Neutrophil (primary cell): Measurements from ENCODE around the gene MPP4.

Experiments
- H3K27ac ChIP-seq: fragments of 200-600 bp; sonication (generic); 2 replicates; pipeline ENCODE4 v1.5.1; 2016; ENCODE audit warnings: mild to moderate bottlenecking, moderate library complexity
- H3K27me3 ChIP-seq: fragments of 200-600 bp; sonication (generic); 2 replicates; pipeline ENCODE4 v1.6.0; 2016; ENCODE audit warnings: mild to moderate bottlenecking
- H3K36me3 ChIP-seq: fragments of 200-600 bp; sonication (generic); 2 replicates; pipeline ENCODE4 v1.5.1; 2017
- H3K4me1 ChIP-seq, 2 experiments: fragments of 200-600 bp in 1 of 2; sonication (generic) in 1 of 2; 1 replicate in 1 of 2; 2 replicates in 1 of 2; pipeline versions ENCODE4 v1.5.1 to v1.6.1; 2013 to 2016; ENCODE audit warnings: low read depth in 1 of 2, low read length in 1 of 2, mild to moderate bottlenecking in 1 of 2, moderate library complexity in 1 of 2; ENCODE audit not compliant: control insufficient read depth in 1 of 2, insufficient read depth in 1 of 2
- H3K4me3 ChIP-seq, 2 experiments: fragments of 200-600 bp in 1 of 2; sonication (generic) in 1 of 2; 1 replicate in 1 of 2; 2 replicates in 1 of 2; pipeline ENCODE4 v1.5.1; 2013 to 2016; ENCODE audit warnings: low read depth in 1 of 2, low read length in 1 of 2, mild to moderate bottlenecking in 1 of 2, moderate library complexity in 1 of 2
- H3K9me3 ChIP-seq: fragments of 200-600 bp; sonication (generic); 2 replicates; pipeline ENCODE4 v1.5.1; 2016
- CTCF ChIP-seq: fragments of 200-600 bp; sonication (generic); IDR thresholded peaks from 2 replicates; pipeline ENCODE4 v1.5.1; 2016; ENCODE audit warnings: antibody characterized with exemption

The MPP4 gene

GRCh38 chr2:201618744-201619662, 79.4 kb downstream of the MPP4 start:
- no peak overlapping the region for H3K27ac ChIP-seq
- H3K4me3 ChIP-seq = no peak overlapping the region
- no peak for TF ChIP-seq CTCF
- H3K27me3 ChIP-seq = no peaks in the 10 kb centered on the region
- no peaks in the 10 kb centered on the region for H3K4me1 ChIP-seq
- no peaks in the 10 kb centered on the region for H3K9me3 ChIP-seq
- no peaks in the 10 kb centered on the region for H3K36me3 ChIP-seq

DNA sequence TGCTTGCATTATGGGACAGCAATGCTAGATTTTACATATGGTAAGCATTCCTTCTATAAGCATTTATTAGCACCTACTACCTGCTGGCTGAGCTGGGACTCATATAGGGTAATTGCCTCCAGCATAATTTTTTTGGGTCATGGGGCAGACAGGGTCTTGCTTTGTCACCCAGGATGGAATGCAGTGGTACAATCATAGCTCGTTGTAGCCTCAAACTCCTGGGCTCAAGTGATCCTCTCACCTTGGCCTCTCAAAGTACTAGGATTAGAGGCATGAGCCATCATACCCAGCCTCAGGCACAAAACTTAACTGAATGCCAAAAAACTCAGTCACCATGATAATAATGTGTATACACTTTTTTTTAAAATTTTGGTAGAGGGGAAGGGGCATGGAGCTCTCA, 90.4 kb downstream of the MPP4 start:
- Histone ChIP-seq H3K36me3 (no peaks in the 10 kb centered on the region), H3K27me3 (no peaks in the 10 kb centered on the region), H3K9me3 (no peaks in the 10 kb centered on the region), H3K27ac (no peak overlapping the region), H3K4me3 (no peak overlapping the region), H3K4me1 (no peaks in the 10 kb centered on the region)
- no peak for TF ChIP-seq CTCF

- no peak for TF ChIP-seq CTCF
These were observed 90.9 kb downstream of the MPP4 start for GRCh38 chr2:201607568-201607967.

DNA sequence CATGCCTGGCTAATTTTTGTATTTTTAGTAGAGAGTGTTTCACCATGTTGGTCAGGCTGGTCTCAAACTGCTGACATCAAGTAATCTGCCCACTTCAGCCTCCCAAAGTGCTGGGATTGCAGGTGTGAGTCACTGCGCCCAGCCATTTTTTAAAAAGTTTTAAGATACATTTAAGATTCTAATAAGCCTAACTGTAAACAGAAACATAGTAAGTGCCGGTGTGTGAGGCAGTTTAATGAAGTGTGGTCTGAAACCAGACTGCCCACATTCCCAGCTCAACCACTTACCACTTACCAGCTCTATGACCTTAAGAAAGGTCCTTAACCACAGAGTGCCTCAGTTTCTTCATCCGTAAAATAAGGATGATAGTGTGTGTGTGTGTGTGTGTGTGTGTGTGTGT, 97.5 kb downstream of the MPP4 start:
- Histone ChIP-seq H3K36me3 (no peaks in the 10 kb centered on the region), H3K4me1 (no peaks in the 10 kb centered on the region), H3K27ac (no peak overlapping the region), H3K4me3 (no peak overlapping the region), H3K9me3 (no peaks in the 10 kb centered on the region), H3K27me3 (no peaks in the 10 kb centered on the region)
- no peak for TF ChIP-seq CTCF

More at GRCh38 chr2:201607568-201607967, 90.9 kb downstream of the MPP4 start:
- H3K4me1 ChIP-seq = no peaks in the 10 kb centered on the region
- no peaks in the 10 kb centered on the region for H3K9me3 ChIP-seq
- H3K27ac ChIP-seq = no peak overlapping the region
- no peak overlapping the region for H3K4me3 ChIP-seq
- no peaks in the 10 kb centered on the region for H3K27me3 ChIP-seq
- no peaks in the 10 kb centered on the region for H3K36me3 ChIP-seq

GRCh38 chr2:201597397-201597796, 101.0 kb downstream of the MPP4 start:
- Histone ChIP-seq H3K9me3 (no peaks in the 10 kb centered on the region), H3K4me3 (no peak overlapping the region)

More at GRCh38 chr2:201597397-201597796, 101.0 kb downstream of the MPP4 start:
- Histone ChIP-seq H3K27ac (no peak overlapping the region), H3K27me3 (no peaks in the 10 kb centered on the region), H3K4me1 (no peaks in the 10 kb centered on the region), H3K36me3 (no peaks in the 10 kb centered on the region)
- TF ChIP-seq CTCF = no peak
